HFF-Myc (cell line): ENCODE results near the gene LUZP2.

Experiments
- DNase-seq: peaks from one replicate; pipeline ENCODE4 v3.0.0-alpha.2; 2011; ENCODE audit warnings: low read depth; ENCODE audit errors: extremely low read depth
- H3K4me3 ChIP-seq: replicated peaks from 2 replicates; pipeline ENCODE4 v1.5.1; 2011; ENCODE audit warnings: low read depth, mild to moderate bottlenecking, control low read depth, low read length
- CTCF ChIP-seq: IDR thresholded peaks from 2 replicates; pipeline ENCODE4 v1.5.1; 2012; ENCODE audit warnings: mild to moderate bottlenecking, low read depth, low read length, control low read depth; ENCODE audit errors: missing control alignments

LUZP2 gene

GRCh38 chr11:24661331-24661730, 164.5 kb downstream of the LUZP2 start:
- no peak overlapping the region for H3K4me3 ChIP-seq
- TF ChIP-seq CTCF = no peak
- DNase-seq = no peak

- TF ChIP-seq CTCF = no peak
- no peak for DNase-seq
- no peak overlapping the region for H3K4me3 ChIP-seq
These were observed 167.5 kb downstream of the LUZP2 start for GRCh38 chr11:24664399-24664798.

- DNase-seq = no peak
- no peak overlapping the region for H3K4me3 ChIP-seq
- TF ChIP-seq CTCF = no peak
These were observed 170.6 kb downstream of the LUZP2 start for GRCh38 chr11:24667353-24667968.

GRCh38 chr11:24678703-24679348, 182.0 kb downstream of the LUZP2 start:
- DNase-seq = no peak
- H3K4me3 ChIP-seq = no peak overlapping the region
- TF ChIP-seq CTCF = no peak

DNA sequence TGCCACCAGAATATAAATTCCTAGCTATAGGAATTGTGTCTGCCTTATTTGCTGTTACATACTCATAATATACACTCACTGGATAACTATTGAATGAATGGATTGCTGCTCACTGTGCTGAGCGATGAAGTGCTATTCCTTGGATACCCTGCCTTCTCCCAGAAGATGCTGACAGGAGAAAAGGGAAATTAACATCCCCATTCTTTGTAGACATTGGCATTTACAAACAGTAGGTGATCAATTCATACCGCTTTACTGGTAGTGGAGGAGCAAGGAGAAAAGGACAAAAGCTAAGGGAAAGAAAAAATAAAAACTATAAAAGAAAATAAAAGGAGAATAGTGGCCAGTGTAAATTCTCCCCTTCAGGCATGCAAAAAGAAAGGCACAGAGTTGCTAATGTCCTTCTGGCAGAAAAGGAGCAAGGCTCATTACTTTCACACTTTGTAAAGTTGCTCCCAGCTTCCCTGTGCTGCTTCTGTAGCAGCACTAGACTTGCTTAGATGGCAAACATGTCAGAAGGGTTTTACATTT, 183.0 kb downstream of the LUZP2 start:
- H3K4me3 ChIP-seq = no peak overlapping the region
- TF ChIP-seq CTCF = no peak

DNA sequence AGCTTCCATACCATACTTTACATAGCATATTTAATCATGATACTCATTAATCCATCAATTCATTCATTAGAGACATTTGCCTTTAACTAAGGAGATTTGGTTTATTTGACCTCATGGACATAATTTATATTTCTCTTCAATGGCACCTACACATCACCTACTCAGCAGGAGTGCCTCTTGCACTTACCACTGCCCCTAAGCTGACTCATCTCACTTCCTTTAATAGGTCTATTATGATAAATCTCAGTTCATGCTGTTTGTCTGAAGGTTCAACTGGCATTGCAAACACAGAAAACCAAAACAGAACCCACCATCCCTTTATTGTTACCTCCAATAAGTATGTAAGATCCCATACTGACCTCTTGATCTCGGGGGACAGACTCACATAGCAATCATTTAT, 186.7 kb downstream of the LUZP2 start:
- no peak for DNase-seq
- no peak for TF ChIP-seq CTCF

More for the DNA sequence above, 183.0 kb downstream of the LUZP2 start:
- no peak for DNase-seq

DNA sequence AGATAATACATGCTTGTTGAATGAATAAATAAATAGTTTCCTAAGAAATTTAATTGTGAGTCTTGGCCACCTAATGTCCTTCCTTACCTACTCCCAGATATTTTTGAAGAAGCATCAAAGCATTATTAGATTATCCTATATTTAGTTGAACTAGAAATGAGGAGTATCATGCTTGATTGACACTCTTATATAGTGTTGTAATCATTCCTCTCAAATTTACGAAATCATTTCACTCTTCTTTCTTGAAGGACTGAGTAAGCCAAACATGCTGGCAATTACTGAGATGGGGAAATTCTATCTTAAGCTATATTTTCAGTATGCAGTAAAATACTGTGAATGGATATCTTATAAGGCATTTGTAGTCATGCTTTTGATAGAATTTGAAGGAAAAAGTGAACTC, 189.0 kb downstream of the LUZP2 start:
- TF ChIP-seq CTCF = no peak
- DNase-seq = no peak
- no peak overlapping the region for H3K4me3 ChIP-seq

More for the DNA sequence above, 186.7 kb downstream of the LUZP2 start:
- H3K4me3 ChIP-seq = no peak overlapping the region
